Myocyte (in vitro differentiated cells): ENCODE measurements around the gene OR13C3. TPM values are rescaled to one million over a fixed set of nuclear protein-coding genes. Genes with fewer than 3 reads are reported as not detected.

Source experiments
- total RNA-seq: library from RNA; depleted of rRNA; stranded (reverse); fragments of >200 nt; gene quantifications from 2 replicates; pipeline ENCODE4 v1.2.3, GENCODE V29; 2014

OR13C3 gene
- total RNA-seq, 1 donor from 2014 or later, result not detected

Other genes with a start within 250 kb of the OR13C3 start
- gene OR13F1, start 32.6 kb downstream of the OR13C3 start, total RNA-seq, result not detected in 2 replicates
- not detected in 2 replicates for gene OR13C4, start 9.6 kb downstream of the OR13C3 start, total RNA-seq
- not detected in 2 replicates for gene OR13C8, start 32.3 kb upstream of the OR13C3 start, total RNA-seq
- gene OR13C5, start 62.6 kb upstream of the OR13C3 start, total RNA-seq, result not detected in 2 replicates
- not detected in 2 replicates for gene OR13C2, start 68.8 kb upstream of the OR13C3 start, total RNA-seq
- gene OR13C9, start 81.3 kb upstream of the OR13C3 start, total RNA-seq, result not detected in 2 replicates
- not detected in 2 replicates for gene OR13D1, start 157.7 kb upstream of the OR13C3 start, total RNA-seq
- 41.7 and 44.8 TPM in 2 replicates for gene NIPSNAP3A, start 210.8 kb upstream of the OR13C3 start, total RNA-seq
- 1.4 and 2.3 TPM in 2 replicates for gene NIPSNAP3B, start 227.3 kb upstream of the OR13C3 start, total RNA-seq